Stomach (tissue), 9 donors: ENCODE results near the gene TEX9. TPM values are rescaled to one million over a fixed set of nuclear protein-coding genes. Genes with fewer than 3 reads are reported as not detected.
"Not testable (repeated sequence)": the region's sequence is repeated elsewhere in the genome, so short reads cannot be mapped to it uniquely, and the experiment has no call there.

Experiments used
- DNase-seq, 2 donors: peaks; one replicate each; pipeline versions ENCODE4 v3.0.0 to v3.0.0-alpha.2; 2013 to 2019
- H3K27ac ChIP-seq, 5 donors: fragments of 200-600 bp in 4 of 5; sonication (generic) in 4 of 5; one replicate each; pipeline ENCODE4 v1.5.1; 2013 to 2019; ENCODE audit warnings: mild to moderate bottlenecking in 1 of 5, moderate library complexity in 1 of 5
- H3K27me3 ChIP-seq, 3 donors: fragments of 200-600 bp; sonication (generic); one replicate each; pipeline ENCODE4 v1.5.1; 2017 to 2019; ENCODE audit warnings: mixed run types in 1 of 3
- H3K36me3 ChIP-seq, 4 donors: fragments of 200-600 bp; sonication (generic); 1 replicate in 3 of 4; 2 replicates in 1 of 4; pipeline ENCODE4 v1.5.1; 2016 to 2019
- H3K4me1 ChIP-seq, 4 donors: fragments of 200-600 bp; sonication (generic); one replicate each; pipeline ENCODE4 v1.5.1; 2016 to 2019
- H3K4me3 ChIP-seq, 4 donors: fragments of 200-600 bp; sonication (generic) in 3 of 4; one replicate each; pipeline ENCODE4 v1.5.1; 2016 to 2019; ENCODE audit warnings: mild to moderate bottlenecking in 1 of 4
- H3K9me3 ChIP-seq, 4 donors: fragments of 200-600 bp; sonication (generic); one replicate each; pipeline ENCODE4 v1.5.1; 2016 to 2019
- EP300 ChIP-seq: sonication (generic); formaldehyde crosslinking; IDR thresholded peaks from one replicate; pipeline ENCODE4 v1.6.1; 2017; ENCODE audit warnings: antibody characterized with exemption
- POLR2A ChIP-seq, 4 donors: fragments of 450-650 bp; IDR thresholded peaks; one replicate each; pipeline ENCODE4 v1.6.1; 2016; ENCODE audit warnings: antibody characterized with exemption in 4 of 4, control low read depth in 2 of 4, mild to moderate bottlenecking in 1 of 4, moderate library complexity in 1 of 4
- POLR2AphosphoS5 ChIP-seq, 3 donors: sonication (generic); formaldehyde crosslinking; IDR thresholded peaks; one replicate each; pipeline ENCODE4 v1.6.1; 2016; ENCODE audit warnings: antibody characterized with exemption in 3 of 3
- WGBS, 5 donors: extraction: QIAGEN DNeasy Blood & Tissue Kit in 3 of 5; methylation state at CpG; one replicate each; pipeline versions ENCODE4 v1.1.5 to v1.1.7; 2013 to 2018; 5-methylcytosine and 5-hydroxymethylcytosine counted together
- intact Hi-C: fragments of 100-400 bp; cut with DNase I; formaldehyde crosslinking; loops from one replicate; pipeline ENCODE4 v1.15.1; 2023; ENCODE audit warnings: low total_unique reads
- polyA plus RNA-seq, 3 donors: library from polyadenylated mRNA; stranded (reverse); fragments of 200-250 nt; gene quantifications; one replicate each; pipeline ENCODE4 v1.2.3, GENCODE V29; 2013
- total RNA-seq, 5 donors: library from RNA; depleted of rRNA; stranded (reverse); fragments of >200 nt; gene quantifications; one replicate each; pipeline versions ENCODE4 v1.1.0 to v1.2.3, GENCODE V29; 2014 to 2016
- TF ChIP-seq, protein P1 (sequence below), 7 experiments: fragments of 450-650 bp in 4 of 7; fragments of 200-600 bp in 3 of 7; sonication (generic) in 3 of 7; IDR thresholded peaks; one replicate each; pipeline ENCODE4 v1.5.1; 2016 to 2019; ENCODE audit warnings: antibody characterized with exemption in 7 of 7, control low read depth in 2 of 7, mild to moderate bottlenecking in 1 of 7
- donor health status: healthy with polysubstance abuse.
- donor health status: Bipolar disorder and iron deficiency.
- donor health status: healthy.

The TEX9 gene
- total and polyA plus RNA-seq, 8 donors, result 1.8 to 27.4 (median 5.4) TPM

DNA sequence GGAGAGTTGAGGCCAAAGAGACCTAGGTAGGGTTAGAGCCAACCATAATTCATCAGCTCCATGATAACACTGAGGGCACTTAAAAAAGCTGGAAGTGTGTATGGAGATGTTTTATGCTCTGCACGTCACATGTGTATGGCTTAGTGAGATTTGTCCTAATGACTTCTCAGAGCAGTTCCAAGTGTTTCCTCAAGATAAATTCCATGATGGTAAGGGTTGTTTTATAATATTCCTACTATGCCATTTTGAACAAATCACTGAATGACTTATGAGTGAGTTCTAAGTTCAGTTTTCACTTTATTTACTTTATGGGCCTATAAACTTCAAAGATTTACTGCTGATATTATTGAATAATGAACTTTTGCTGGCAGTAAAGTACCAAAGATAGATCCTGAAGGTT, 28.1 kb downstream of the TEX9 start:
- H3K4me1 ChIP-seq, result no peaks in the 10 kb centered on the region
- H3K27me3 ChIP-seq, result no peaks in the 10 kb centered on the region
- H3K9me3 ChIP-seq, result no peaks in the 10 kb centered on the region
- H3K36me3 ChIP-seq, result no peaks in the 10 kb centered on the region
- WGBS, 5 donors, result 85 to 99% (median 93%) methylated on average over 1 of the region's 1 CpG
- intact Hi-C loops, result no loop called here
- no peak overlapping the region for H3K4me3 ChIP-seq
- H3K27ac ChIP-seq, result no peak overlapping the region
- no peak for DNase-seq
- TF ChIP-seq, protein P1, sequence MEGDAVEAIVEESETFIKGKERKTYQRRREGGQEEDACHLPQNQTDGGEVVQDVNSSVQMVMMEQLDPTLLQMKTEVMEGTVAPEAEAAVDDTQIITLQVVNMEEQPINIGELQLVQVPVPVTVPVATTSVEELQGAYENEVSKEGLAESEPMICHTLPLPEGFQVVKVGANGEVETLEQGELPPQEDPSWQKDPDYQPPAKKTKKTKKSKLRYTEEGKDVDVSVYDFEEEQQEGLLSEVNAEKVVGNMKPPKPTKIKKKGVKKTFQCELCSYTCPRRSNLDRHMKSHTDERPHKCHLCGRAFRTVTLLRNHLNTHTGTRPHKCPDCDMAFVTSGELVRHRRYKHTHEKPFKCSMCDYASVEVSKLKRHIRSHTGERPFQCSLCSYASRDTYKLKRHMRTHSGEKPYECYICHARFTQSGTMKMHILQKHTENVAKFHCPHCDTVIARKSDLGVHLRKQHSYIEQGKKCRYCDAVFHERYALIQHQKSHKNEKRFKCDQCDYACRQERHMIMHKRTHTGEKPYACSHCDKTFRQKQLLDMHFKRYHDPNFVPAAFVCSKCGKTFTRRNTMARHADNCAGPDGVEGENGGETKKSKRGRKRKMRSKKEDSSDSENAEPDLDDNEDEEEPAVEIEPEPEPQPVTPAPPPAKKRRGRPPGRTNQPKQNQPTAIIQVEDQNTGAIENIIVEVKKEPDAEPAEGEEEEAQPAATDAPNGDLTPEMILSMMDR (IDR thresholded peaks at IDR 0.05), result no peak
- TF ChIP-seq EP300, result no peak
- TF ChIP-seq POLR2A (IDR thresholded peaks at IDR 0.05), result no peak
- no peak for TF ChIP-seq POLR2AphosphoS5 (IDR thresholded peaks at IDR 0.05)

DNA sequence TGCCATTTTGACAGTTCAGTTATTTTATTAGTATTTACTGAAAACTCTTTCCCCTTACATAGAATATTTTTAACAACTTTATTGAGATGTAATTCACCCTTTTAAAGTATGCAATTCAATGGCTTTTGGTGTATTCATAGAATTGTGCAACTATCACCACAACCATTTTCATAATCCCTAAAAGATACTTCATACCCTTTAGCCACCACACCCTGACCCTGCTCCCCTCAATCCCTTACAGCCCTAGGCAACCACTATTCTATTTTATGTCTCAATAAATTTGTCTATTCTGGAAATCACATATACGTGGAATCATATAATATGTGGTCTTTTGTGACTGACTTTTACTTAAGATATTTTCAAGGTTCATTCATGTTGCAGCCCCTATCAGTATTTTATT, 29.7 kb downstream of the TEX9 start:
- H3K9me3 ChIP-seq, result no peaks in the 10 kb centered on the region
- no peaks in the 10 kb centered on the region for H3K4me1 ChIP-seq
- intact Hi-C loops, result no loop called here
- 88 to 99% (median 96%) methylated on average over 1 of the region's 1 CpG for WGBS, 5 donors
- H3K27ac ChIP-seq, result no peak overlapping the region
- no peak overlapping the region for H3K4me3 ChIP-seq
- TF ChIP-seq, protein P1 (IDR thresholded peaks at IDR 0.05), result no peak
- TF ChIP-seq EP300 (no peak), POLR2AphosphoS5 (IDR thresholded peaks at IDR 0.05) (no peak), POLR2A (IDR thresholded peaks at IDR 0.05) (no peak)
- no peaks in the 10 kb centered on the region for H3K36me3 ChIP-seq
- no peak for DNase-seq
- H3K27me3 ChIP-seq, result no peaks in the 10 kb centered on the region

DNA sequence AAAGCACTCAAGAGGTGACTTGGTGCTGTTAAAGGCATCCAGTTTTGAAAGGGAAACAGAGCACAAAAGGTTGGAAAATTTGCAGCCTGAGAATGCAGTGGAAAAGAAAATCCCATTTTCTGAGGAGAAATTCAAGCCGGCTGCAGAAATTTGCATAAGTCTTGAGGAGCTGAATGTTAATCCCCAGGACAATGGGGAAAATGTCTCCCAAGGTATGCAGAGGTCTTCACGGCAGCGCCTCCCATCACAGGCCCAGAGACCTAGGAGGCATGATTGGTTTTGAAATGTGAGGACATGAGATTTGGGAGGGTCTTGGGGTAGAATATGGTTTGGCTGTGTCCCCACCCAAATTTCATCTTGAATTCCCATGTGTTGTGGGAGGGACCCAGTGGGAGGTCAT, 32.1 kb downstream of the TEX9 start:
- DNase-seq, H3K4me1 ChIP-seq, H3K27me3 ChIP-seq, intact Hi-C loops, H3K4me3 ChIP-seq, H3K36me3 ChIP-seq, H3K27ac ChIP-seq, H3K9me3 ChIP-seq: not testable (repeated sequence)
- WGBS, 5 donors, result 96 to 100% (median 99%) methylated on average over 3 of the region's 3 CpGs

DNA sequence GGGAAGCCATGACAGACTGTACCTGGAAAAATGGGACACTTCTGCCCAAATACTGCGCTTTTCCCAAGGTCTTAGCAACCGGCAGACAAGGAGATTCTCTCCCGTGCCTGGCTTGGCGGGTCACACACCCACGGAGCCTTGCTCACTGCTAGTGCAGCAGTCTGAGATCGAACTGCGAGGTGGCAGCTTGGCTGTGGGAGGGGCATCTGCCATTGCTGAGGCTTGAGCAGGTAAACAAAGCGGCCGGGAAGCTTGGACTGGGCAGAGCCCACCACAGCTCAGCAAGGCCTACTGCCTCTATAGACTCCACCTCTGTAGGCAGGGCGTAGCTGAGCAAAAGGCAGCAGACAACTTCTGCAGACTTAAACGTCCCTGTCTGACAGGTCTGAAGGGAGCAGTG, 34.0 kb downstream of the TEX9 start:
- WGBS, 5 donors, result 94 to 98% (median 97%) methylated on average over 9 to 11 of the region's 11 CpGs
- H3K36me3 ChIP-seq, H3K9me3 ChIP-seq, H3K4me3 ChIP-seq, H3K27me3 ChIP-seq, intact Hi-C loops, DNase-seq, H3K4me1 ChIP-seq, H3K27ac ChIP-seq: not testable (repeated sequence)

DNA sequence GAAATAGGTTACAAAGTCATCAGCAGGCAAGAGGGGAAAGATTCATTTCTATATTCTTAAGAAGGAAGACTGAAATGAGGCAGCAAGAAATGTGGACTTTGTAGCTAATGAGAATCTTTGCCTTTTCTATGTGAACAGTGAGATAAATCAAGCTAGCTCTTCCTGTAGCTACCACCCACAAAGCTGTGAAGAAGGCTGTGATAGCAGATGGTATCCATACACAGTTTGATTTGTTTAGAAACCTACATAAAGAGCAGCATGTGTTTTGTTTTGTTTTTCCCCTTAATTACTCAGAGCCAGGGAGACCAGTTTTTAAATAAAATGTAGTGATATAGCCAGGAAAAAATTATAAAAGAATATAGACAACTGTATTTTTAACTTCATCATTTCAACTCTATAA, 45.5 kb downstream of the TEX9 start:
- Histone ChIP-seq H3K4me1 (no peaks in the 10 kb centered on the region), H3K9me3 (no peaks in the 10 kb centered on the region), H3K4me3 (no peak overlapping the region), H3K36me3 (no peaks in the 10 kb centered on the region), H3K27me3 (no peaks in the 10 kb centered on the region), H3K27ac (no peak overlapping the region)
- no peak for DNase-seq
- intact Hi-C loops, result no loop called here
- TF ChIP-seq POLR2AphosphoS5 (IDR thresholded peaks at IDR 0.05), result no peak
- no peak for TF ChIP-seq POLR2A (IDR thresholded peaks at IDR 0.05)
- TF ChIP-seq, protein P1 (IDR thresholded peaks at IDR 0.05), result no peak
- no peak for TF ChIP-seq EP300
